ENCODE measurements around the gene POLE. TPM values are rescaled to one million over a fixed set of nuclear protein-coding genes. Genes with fewer than 3 reads are reported as not detected.
A peak's percentile ranks its signal among the peaks of the same experiment; 100 is the strongest.

The POLE gene
- total and polyA plus RNA-seq, 11 donors, result 5.3 to 18.6 (median 9.8) TPM

DNA sequence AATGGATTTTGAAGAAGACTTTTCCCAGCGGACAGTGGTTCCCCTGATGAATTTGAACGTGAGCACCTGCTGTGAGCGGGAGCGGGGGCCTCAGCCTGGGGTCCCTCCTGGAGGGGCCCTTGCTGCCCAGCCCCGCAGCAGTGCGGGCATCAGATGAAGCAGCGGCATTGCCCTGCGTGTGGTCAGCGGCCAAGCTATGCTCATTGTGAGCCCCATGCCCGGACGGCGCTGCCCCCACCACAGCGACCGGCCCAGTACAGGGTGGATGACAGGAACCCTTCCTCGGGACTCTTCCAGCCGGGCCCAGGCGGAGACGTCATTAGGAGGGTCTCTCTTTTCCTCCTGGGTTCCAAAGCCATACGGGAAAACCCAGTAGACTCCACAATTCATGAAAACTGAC is 80.2 kb downstream of the POLE start:
- peaks cover 4 to 80% (median 45%) of the 10 kb centered on the region in 9 donors for H3K27me3 ChIP-seq
- H3K4me1 ChIP-seq, result peaks cover 0 to 35% (median 10%) of the 10 kb centered on the region in 12 donors
- peaks cover 0 to 8% (median 0%) of the 10 kb centered on the region in 12 donors for H3K9me3 ChIP-seq
- intact Hi-C loops (cut with DNase I), result no loop called here
- ATAC-seq, result no peak
- no peak overlapping the region for H3K27ac ChIP-seq
- H3K4me3 ChIP-seq, result no peak overlapping the region
- TF ChIP-seq, protein P1, sequence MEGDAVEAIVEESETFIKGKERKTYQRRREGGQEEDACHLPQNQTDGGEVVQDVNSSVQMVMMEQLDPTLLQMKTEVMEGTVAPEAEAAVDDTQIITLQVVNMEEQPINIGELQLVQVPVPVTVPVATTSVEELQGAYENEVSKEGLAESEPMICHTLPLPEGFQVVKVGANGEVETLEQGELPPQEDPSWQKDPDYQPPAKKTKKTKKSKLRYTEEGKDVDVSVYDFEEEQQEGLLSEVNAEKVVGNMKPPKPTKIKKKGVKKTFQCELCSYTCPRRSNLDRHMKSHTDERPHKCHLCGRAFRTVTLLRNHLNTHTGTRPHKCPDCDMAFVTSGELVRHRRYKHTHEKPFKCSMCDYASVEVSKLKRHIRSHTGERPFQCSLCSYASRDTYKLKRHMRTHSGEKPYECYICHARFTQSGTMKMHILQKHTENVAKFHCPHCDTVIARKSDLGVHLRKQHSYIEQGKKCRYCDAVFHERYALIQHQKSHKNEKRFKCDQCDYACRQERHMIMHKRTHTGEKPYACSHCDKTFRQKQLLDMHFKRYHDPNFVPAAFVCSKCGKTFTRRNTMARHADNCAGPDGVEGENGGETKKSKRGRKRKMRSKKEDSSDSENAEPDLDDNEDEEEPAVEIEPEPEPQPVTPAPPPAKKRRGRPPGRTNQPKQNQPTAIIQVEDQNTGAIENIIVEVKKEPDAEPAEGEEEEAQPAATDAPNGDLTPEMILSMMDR (IDR thresholded peaks at IDR 0.05), result no peak
- TF ChIP-seq POLR2A (IDR thresholded peaks at IDR 0.05), result no peak
- WGBS, 4 donors, result 87 to 90% (median 88%) methylated on average over 12 to 19 of the region's 19 CpGs
- peak in 1 of 5 donors; percentile 54 for DNase-seq
- no peaks in the 10 kb centered on the region for H3K36me3 ChIP-seq

DNA sequence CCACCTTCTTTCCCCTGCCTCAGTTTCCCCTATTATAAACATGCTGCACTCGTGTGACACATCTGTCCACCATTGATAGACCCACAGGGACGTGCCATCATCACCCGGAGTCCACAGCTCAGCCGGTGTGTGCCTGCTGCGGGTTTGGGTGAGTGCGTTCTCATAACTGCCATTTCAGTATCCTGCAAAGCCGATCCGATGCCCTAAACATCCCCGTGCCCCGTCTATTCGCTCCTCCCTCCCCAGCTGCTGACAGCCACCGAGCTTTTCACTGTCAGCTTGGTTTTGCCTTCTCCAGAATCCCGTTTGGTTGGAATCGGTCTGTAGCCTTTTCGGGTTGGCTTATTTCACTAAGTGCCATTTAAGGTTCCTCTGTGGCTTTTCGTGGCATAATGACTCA is 80.7 kb downstream of the POLE start:
- Histone ChIP-seq H3K27me3 (peaks cover 4 to 82% (median 47%) of the 10 kb centered on the region in 9 donors), H3K4me3 (no peak overlapping the region), H3K27ac (no peak overlapping the region), H3K36me3 (no peaks in the 10 kb centered on the region), H3K4me1 (peaks cover 0 to 35% (median 10%) of the 10 kb centered on the region in 12 donors), H3K9me3 (peaks cover 0 to 3% (median 0%) of the 10 kb centered on the region in 12 donors)
- DNase-seq (no peak), ATAC-seq (no peak)
- intact Hi-C loops (cut with DNase I), result no loop called here
- TF ChIP-seq, protein P1 (IDR thresholded peaks at IDR 0.05), result no peak
- no peak for TF ChIP-seq POLR2A (IDR thresholded peaks at IDR 0.05)
- WGBS, 4 donors, result 71 to 82% (median 73%) methylated on average over 16 of the region's 16 CpGs

DNA sequence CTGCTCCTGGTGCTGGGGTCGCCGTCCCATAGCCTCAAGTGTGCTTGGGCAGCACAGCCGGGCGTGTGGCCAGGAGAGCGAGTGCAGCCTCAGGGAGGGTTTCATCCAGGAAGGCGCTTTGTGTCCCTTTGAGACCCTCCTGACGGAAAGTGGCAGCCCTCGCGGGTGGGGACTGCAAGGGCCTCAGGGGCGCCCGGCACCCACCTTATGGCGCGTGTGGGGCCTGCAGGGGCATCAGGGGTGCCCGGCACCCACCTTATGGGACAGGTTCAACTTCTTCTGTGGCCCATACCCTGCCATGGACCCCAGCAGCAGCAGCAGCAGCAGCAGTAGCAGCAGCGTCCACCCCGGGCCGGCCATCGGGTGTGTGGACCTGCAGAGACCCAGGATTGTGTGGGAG is 81.2 kb downstream of the POLE start:
- no peak for TF ChIP-seq POLR2A (IDR thresholded peaks at IDR 0.05)
- TF ChIP-seq, protein P1 (IDR thresholded peaks at IDR 0.05), result no peak

DNA sequence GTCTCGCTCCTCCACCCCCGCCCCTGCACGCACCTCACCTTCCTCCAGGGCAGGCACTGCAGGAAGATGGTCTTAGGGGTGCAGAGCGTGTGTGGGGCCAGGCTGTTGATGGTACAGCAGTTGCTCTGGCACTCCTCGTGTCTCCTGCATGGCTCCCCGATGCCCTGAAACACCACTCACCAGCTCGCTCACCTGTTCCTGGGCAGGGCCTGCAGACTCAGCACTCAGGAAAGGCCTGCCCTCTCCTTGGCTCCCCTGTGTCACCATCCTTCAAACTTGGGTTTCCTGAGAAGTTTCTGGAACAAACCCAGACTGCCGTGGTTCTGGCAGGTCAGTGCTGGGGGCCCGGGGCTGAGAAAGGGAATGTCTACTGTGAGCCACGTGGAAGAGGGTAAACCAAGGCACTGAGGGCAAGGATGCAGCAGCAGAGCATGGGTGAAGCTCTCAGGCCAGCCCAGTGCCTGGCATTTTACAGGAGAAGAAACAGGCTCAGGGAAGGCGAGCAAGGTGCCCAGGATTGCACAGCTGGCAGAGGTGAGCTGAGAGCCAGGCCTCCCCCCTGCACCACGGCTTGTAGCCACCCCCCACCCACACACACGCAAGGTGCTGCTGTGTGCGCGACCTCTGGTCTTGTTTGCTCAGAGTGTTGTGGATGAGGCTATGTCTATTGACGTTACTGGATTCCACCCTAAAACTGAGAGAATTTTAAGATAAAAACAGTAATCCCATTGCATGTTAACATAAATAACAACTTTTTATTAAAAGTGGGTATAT is 82.3 kb downstream of the POLE start:
- peaks cover 4 to 73% (median 37%) of the 10 kb centered on the region in 9 donors for H3K27me3 ChIP-seq
- no peak for DNase-seq
- 77 to 85% (median 81%) methylated on average over 16 of the region's 16 CpGs for WGBS, 4 donors
- ATAC-seq, result no peak
- H3K27ac ChIP-seq, result no peak overlapping the region
- TF ChIP-seq, protein P1 (IDR thresholded peaks at IDR 0.05), result no peak
- TF ChIP-seq POLR2A (IDR thresholded peaks at IDR 0.05), result no peak
- no peaks in the 10 kb centered on the region for H3K9me3 ChIP-seq
- peaks cover 0 to 36% (median 15%) of the 10 kb centered on the region in 12 donors for H3K4me1 ChIP-seq
- intact Hi-C loops (cut with DNase I), result no loop called here
- peak overlapping the region in 7 of 12 donors; percentile 39 to 62 (median 55) for H3K4me3 ChIP-seq
- no peaks in the 10 kb centered on the region for H3K36me3 ChIP-seq

More for the DNA sequence above, 81.2 kb downstream of the POLE start:
- H3K4me1 ChIP-seq, result peaks cover 0 to 36% (median 13%) of the 10 kb centered on the region in 12 donors
- H3K36me3 ChIP-seq, result no peaks in the 10 kb centered on the region
- peaks cover 4 to 82% (median 47%) of the 10 kb centered on the region in 9 donors for H3K27me3 ChIP-seq
- no peak overlapping the region for H3K4me3 ChIP-seq
- DNase-seq, result peak in 1 of 5 donors; percentile 48
- H3K9me3 ChIP-seq, result no peaks in the 10 kb centered on the region
- ATAC-seq, result no peak
- 74 to 82% (median 81%) methylated on average over 16 to 18 of the region's 18 CpGs for WGBS, 4 donors
- no peak overlapping the region for H3K27ac ChIP-seq
- intact Hi-C loops (cut with DNase I), result no loop called here

Measured in heart left ventricle (tissue), 16 donors.